Keratinocyte (primary cell): ENCODE results near the gene OR5K2. TPM values are rescaled to one million over a fixed set of nuclear protein-coding genes. Genes with fewer than 3 reads are reported as not detected.

Experiments
- DNase-seq: peaks from one replicate; pipeline ENCODE4 v3.0.0-alpha.2; 2011; ENCODE audit warnings: low read depth, missing footprints, low spot score
- FAIRE-seq: peaks from 2 replicates; lab custom pipeline; 2011; peaks lifted over from hg19 to GRCh38; lab: Jason Lieb, UNC
- H2AFZ ChIP-seq: 2 replicates; pipeline ENCODE4 v1.6.0; 2012; ENCODE audit warnings: low read length, control low read depth, inconsistent platforms; ENCODE audit not compliant: control insufficient read depth
- H3K27ac ChIP-seq: 2 replicates; pipeline ENCODE4 v1.5.1; 2011; ENCODE audit warnings: low read length; ENCODE audit not compliant: control insufficient read depth, insufficient read depth
- H3K27me3 ChIP-seq: 3 replicates; pipeline ENCODE4 v1.6.0; 2011; ENCODE audit warnings: low read length; ENCODE audit not compliant: control insufficient read depth, insufficient read depth; ENCODE audit errors: extremely low read depth
- H3K36me3 ChIP-seq, 2 experiments: 2 replicates in 1 of 2; 3 replicates in 1 of 2; pipeline ENCODE4 v1.5.1; 2011; ENCODE audit warnings: low read length in 2 of 2, mild to moderate bottlenecking in 1 of 2; ENCODE audit not compliant: control insufficient read depth in 2 of 2, insufficient read depth in 2 of 2; ENCODE audit errors: extremely low read depth in 1 of 2
- H3K4me1 ChIP-seq: 3 replicates; pipeline ENCODE4 v1.5.1; 2011; ENCODE audit warnings: low read length; ENCODE audit not compliant: control insufficient read depth, insufficient read depth; ENCODE audit errors: extremely low read depth
- H3K4me2 ChIP-seq: 3 replicates; pipeline ENCODE4 v1.6.0; 2011; ENCODE audit warnings: low read depth, low read length; ENCODE audit not compliant: control insufficient read depth, insufficient read depth; ENCODE audit errors: extremely low read depth
- H3K4me3 ChIP-seq, 3 experiments: fragments of 200-600 bp in 1 of 3; sonication (generic) in 1 of 3; 2 replicates in 2 of 3; 3 replicates in 1 of 3; pipeline ENCODE4 v1.5.1; 2011 to 2016; ENCODE audit warnings: low read length in 3 of 3, mild to moderate bottlenecking in 3 of 3, control low read depth in 2 of 3, inconsistent platforms in 1 of 3, low read depth in 1 of 3, mixed read lengths in 1 of 3, mixed run types in 1 of 3, moderate library complexity in 1 of 3; ENCODE audit not compliant: control insufficient read depth in 2 of 3, insufficient read depth in 2 of 3; ENCODE audit errors: extremely low read depth in 1 of 3
- H3K79me2 ChIP-seq: 2 replicates; pipeline ENCODE4 v1.6.0; 2012; ENCODE audit warnings: low read length; ENCODE audit not compliant: control insufficient read depth, insufficient read depth
- H3K9ac ChIP-seq: 3 replicates; pipeline ENCODE4 v1.6.0; 2011; ENCODE audit warnings: low read length; ENCODE audit not compliant: control insufficient read depth, insufficient read depth; ENCODE audit errors: extremely low read depth
- H3K9me1 ChIP-seq: 3 replicates; pipeline ENCODE4 v1.6.0; 2011; ENCODE audit warnings: low read length; ENCODE audit not compliant: control insufficient read depth, insufficient read depth; ENCODE audit errors: extremely low read depth
- H3K9me3 ChIP-seq: 2 replicates; pipeline ENCODE4 v1.5.1; 2012; ENCODE audit warnings: low read depth, low read length; ENCODE audit not compliant: control insufficient read depth
- H4K20me1 ChIP-seq: 3 replicates; pipeline ENCODE4 v1.6.0; 2011; ENCODE audit warnings: low read length; ENCODE audit not compliant: control insufficient read depth, insufficient read depth; ENCODE audit errors: extremely low read depth
- EZH2 ChIP-seq: IDR thresholded peaks from one replicate; pipeline ENCODE4 v1.6.1; 2012; ENCODE audit warnings: inconsistent platforms, mild to moderate bottlenecking, low read length, moderate library complexity
- dilution Hi-C: fragments of 300-500 bp; cut with MboI; formaldehyde crosslinking; loops from one replicate; pipeline ENCODE4 v1.7.0; 2020; ENCODE audit warnings: low sequenced_read_pairs; ENCODE audit not compliant: extremely low pct_ligation_motif_present
- polyA plus RNA-seq, 5 experiments: library from polyadenylated mRNA; depleted of rRNA in 3 of 5; stranded (reverse) in 3 of 5; stranded (forward) in 1 of 5; unstranded in 1 of 5; fragments of >200 nt; gene quantifications; 1 replicate in 1 of 5; 2 replicates in 3 of 5; 3 replicates in 1 of 5; pipeline versions ENCODE4 v1.2.1 to v1.2.3, GENCODE V29; 2011 to 2012; ENCODE audit warnings: missing spikeins in 2 of 5, low read depth in 1 of 5, low replicate concordance in 1 of 5
- TF ChIP-seq, protein P1 (sequence below), 3 experiments: IDR thresholded peaks in 1 of 3; conservative IDR thresholded peaks in 1 of 3; optimal IDR thresholded peaks in 1 of 3; 2 replicates in 2 of 3; 3 replicates in 1 of 3; pipeline versions ENCODE3 to v1.5.1; 2011; ENCODE audit warnings: low read length in 3 of 3, mild to moderate bottlenecking in 3 of 3, moderate library complexity in 2 of 3, control low read depth in 1 of 3, inconsistent platforms in 1 of 3; ENCODE audit not compliant: insufficient read depth in 2 of 3; ENCODE audit errors: extremely low read depth in 1 of 3

The OR5K2 gene
- polyA plus RNA-seq, 1 donor (not counting 4 experiments of a cell fraction or from before 2014, with no cell fraction given): not detected

DNA sequence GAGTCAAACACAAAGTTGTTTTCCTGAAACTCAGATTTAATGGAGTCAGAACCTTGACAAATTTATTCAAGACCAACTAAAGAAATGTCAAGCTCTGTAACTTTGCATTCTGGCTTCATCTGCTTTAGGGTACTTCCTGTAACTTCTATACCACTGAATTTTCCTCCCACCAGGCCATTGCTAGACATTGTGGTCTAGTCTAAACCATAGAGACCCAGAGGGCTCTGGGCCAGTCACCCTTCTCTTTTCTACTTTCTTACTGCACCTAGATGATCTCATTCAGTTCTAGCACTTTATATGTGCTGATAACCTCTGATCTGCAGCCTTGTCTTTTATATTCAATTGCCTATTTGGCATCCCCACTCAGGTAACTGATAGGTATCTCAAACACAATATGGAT is 37.3 kb upstream of the OR5K2 start:
- no peaks in the 10 kb centered on the region for H4K20me1 ChIP-seq
- H3K4me1 ChIP-seq: peaks cover 3% of the 10 kb centered on the region
- dilution Hi-C loops: no loop called here
- FAIRE-seq (no peak), DNase-seq (no peak)
- TF ChIP-seq EZH2: no peak
- TF ChIP-seq, protein P1, sequence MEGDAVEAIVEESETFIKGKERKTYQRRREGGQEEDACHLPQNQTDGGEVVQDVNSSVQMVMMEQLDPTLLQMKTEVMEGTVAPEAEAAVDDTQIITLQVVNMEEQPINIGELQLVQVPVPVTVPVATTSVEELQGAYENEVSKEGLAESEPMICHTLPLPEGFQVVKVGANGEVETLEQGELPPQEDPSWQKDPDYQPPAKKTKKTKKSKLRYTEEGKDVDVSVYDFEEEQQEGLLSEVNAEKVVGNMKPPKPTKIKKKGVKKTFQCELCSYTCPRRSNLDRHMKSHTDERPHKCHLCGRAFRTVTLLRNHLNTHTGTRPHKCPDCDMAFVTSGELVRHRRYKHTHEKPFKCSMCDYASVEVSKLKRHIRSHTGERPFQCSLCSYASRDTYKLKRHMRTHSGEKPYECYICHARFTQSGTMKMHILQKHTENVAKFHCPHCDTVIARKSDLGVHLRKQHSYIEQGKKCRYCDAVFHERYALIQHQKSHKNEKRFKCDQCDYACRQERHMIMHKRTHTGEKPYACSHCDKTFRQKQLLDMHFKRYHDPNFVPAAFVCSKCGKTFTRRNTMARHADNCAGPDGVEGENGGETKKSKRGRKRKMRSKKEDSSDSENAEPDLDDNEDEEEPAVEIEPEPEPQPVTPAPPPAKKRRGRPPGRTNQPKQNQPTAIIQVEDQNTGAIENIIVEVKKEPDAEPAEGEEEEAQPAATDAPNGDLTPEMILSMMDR (optimal IDR thresholded peaks at IDR 0.05 in 1 of 3, IDR thresholded peaks at IDR 0.05 in 1 of 3, conservative IDR thresholded peaks at IDR 0.05 in 1 of 3; ENCODE audit: extremely low read depth in 1 of 3, insufficient read depth in 2 of 3, low read length in 3 of 3): no peak
- H3K79me2 ChIP-seq: no peaks in the 10 kb centered on the region
- H3K9me1 ChIP-seq: no peaks in the 10 kb centered on the region
- H3K9me3 ChIP-seq: no peaks in the 10 kb centered on the region
- H3K27ac ChIP-seq: no peak overlapping the region
- no peak overlapping the region for H2AFZ ChIP-seq
- H3K4me2 ChIP-seq: no peak overlapping the region
- H3K27me3 ChIP-seq: no peaks in the 10 kb centered on the region
- H3K9ac ChIP-seq: no peak overlapping the region
- H3K36me3 ChIP-seq: no peaks in the 10 kb centered on the region
- no peak overlapping the region for H3K4me3 ChIP-seq

DNA sequence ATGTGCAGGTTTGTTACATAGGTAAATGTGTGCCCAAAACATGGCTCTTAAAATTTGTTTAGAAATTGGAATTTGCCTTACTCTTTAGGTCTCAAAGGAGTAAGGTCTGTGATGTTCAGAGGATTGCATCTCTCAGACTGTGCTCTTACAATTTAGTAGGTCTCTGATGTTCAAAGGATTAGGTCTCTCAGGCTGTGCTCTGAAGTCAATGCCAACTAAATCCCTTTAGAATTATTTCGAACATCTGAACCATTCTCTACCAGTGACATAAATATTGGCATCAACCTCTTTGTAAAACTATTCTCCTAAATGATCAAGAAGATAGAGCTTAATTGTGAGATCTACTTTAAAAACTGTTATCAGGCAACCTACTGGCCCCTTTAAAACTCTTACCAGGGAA is 34.6 kb upstream of the OR5K2 start, which contains the start of gene OR5K1:
OR5K1 (plus strand) TSS at position 301 of the 400 bp plus-strand sequence. CDS start 6,376 bp downstream, outside the sequence.
- H4K20me1 ChIP-seq: no peaks in the 10 kb centered on the region
- no peaks in the 10 kb centered on the region for H3K9me3 ChIP-seq
- FAIRE-seq (no peak), DNase-seq (no peak)
- no peak within 1 kb of the TSS for H3K9ac ChIP-seq
- dilution Hi-C loops: no loop called here
- H3K9me1 ChIP-seq: no peaks in the 10 kb centered on the region
- no peak within 1 kb of the TSS for H2AFZ ChIP-seq
- TF ChIP-seq, protein P1 (optimal IDR thresholded peaks at IDR 0.05 in 1 of 3, IDR thresholded peaks at IDR 0.05 in 1 of 3, conservative IDR thresholded peaks at IDR 0.05 in 1 of 3; ENCODE audit: extremely low read depth in 1 of 3, insufficient read depth in 2 of 3, low read length in 3 of 3): no peak
- TF ChIP-seq EZH2: no peak
- peaks cover 3% of the 10 kb centered on the region for H3K4me1 ChIP-seq
- H3K36me3 ChIP-seq: no peaks in the 10 kb centered on the region
- H3K27ac ChIP-seq: no peak within 1 kb of the TSS
- H3K27me3 ChIP-seq: no peaks in the 10 kb centered on the region
- no peak within 1 kb of the TSS for H3K4me2 ChIP-seq
- H3K79me2 ChIP-seq: no peaks in the 10 kb centered on the region
- no peak within 1 kb of the TSS for H3K4me3 ChIP-seq
